ENCODE measurements around the gene COL24A1. TPM values are rescaled to one million over a fixed set of nuclear protein-coding genes. Genes with fewer than 3 reads are reported as not detected.
"Not testable (repeated sequence)": the region's sequence is repeated elsewhere in the genome, so short reads cannot be mapped to it uniquely, and the experiment has no call there.

COL24A1 gene
- total and polyA plus RNA-seq, 2 of the 13 experiments (the other 11 are each of a cell fraction or from before 2014, with no cell fraction given) = 0.04 to 0.13 TPM

DNA sequence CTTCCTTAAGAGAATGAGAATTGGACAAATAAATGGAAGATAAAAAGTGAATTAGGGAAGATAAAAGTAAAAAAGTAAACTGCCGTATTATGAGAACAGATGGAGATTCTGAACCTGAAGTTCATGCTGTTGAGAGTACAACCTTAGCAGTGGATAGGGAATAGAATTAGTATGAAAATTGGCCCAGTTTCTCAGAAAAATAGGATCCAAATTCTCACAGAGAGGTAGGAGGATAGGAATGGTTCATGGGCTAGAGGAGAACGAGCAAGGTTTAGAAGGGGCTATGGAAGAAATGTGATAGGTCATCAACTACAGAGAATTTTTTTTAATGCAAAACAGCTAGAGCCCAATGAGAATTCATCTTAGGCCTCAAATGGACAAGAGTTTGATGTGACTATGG lies 42.3 kb downstream of the COL24A1 start:
- Histone ChIP-seq H3K36me3 (replicated peaks in 1 of 2; ENCODE audit: control insufficient read depth in 1 of 2, insufficient read depth in 2 of 2, low read length in 2 of 2) (no peaks in the 10 kb centered on the region), H3K9ac (ENCODE audit: insufficient read depth, low read depth, low read length) (no peak overlapping the region), H3K4me2 (ENCODE audit: low read depth, low read length) (no peak overlapping the region), H3K9me3 (ENCODE audit: low read length) (no peaks in the 10 kb centered on the region), H3K79me2 (ENCODE audit: insufficient read depth, low read length) (no peaks in the 10 kb centered on the region), H4K20me1 (ENCODE audit: insufficient read depth, low read length) (no peaks in the 10 kb centered on the region), H3K27ac (ENCODE audit: extremely low read length, insufficient read depth, low read length) (no peak overlapping the region), H3K4me1 (ENCODE audit: insufficient read depth, low read length) (no peaks in the 10 kb centered on the region), H3K4me3 (replicated peaks in 1 of 3; ENCODE audit: insufficient read depth in 1 of 3, low read depth in 2 of 3, low read length in 3 of 3) (no peak overlapping the region), H3K27me3 (ENCODE audit: control insufficient read depth in 1 of 2, insufficient read depth in 2 of 2, low read length in 2 of 2) (no peaks in the 10 kb centered on the region), H2AFZ (ENCODE audit: low read length) (no peak overlapping the region)
- FAIRE-seq (no peak), ATAC-seq (no peak), DNase-seq (ENCODE audit: low spot score) (no peak)
- in situ Hi-C loops (cut with HindIII; ENCODE audit: extremely low pct_ligation_motif_present, low pct_unique_long_range_greater_than_20kb) = no loop called here
- TF ChIP-seq SMAD1 (CRISPR knock-in tag; IDR thresholded peaks at IDR 0.05; ENCODE audit: borderline replicate concordance, low read depth) (no peak), NR2F2 (IDR thresholded peaks at IDR 0.05; ENCODE audit: borderline replicate concordance, low read depth) (no peak), RBFOX2 (IDR thresholded peaks at IDR 0.05; ENCODE audit: low read depth, low read length) (no peak), HMG20A (CRISPR knock-in tag; IDR thresholded peaks at IDR 0.05; ENCODE audit: borderline replicate concordance) (no peak)
- TF ChIP-seq, protein P1, sequence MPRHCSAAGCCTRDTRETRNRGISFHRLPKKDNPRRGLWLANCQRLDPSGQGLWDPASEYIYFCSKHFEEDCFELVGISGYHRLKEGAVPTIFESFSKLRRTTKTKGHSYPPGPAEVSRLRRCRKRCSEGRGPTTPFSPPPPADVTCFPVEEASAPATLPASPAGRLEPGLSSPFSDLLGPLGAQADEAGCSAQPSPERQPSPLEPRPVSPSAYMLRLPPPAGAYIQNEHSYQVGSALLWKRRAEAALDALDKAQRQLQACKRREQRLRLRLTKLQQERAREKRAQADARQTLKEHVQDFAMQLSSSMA (CRISPR knock-in tag; IDR thresholded peaks at IDR 0.05) = no peak
- TF ChIP-seq, protein P2, sequence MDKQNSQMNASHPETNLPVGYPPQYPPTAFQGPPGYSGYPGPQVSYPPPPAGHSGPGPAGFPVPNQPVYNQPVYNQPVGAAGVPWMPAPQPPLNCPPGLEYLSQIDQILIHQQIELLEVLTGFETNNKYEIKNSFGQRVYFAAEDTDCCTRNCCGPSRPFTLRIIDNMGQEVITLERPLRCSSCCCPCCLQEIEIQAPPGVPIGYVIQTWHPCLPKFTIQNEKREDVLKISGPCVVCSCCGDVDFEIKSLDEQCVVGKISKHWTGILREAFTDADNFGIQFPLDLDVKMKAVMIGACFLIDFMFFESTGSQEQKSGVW (CRISPR knock-in tag; IDR thresholded peaks at IDR 0.05; ENCODE audit: borderline replicate concordance) = no peak
- TF ChIP-seq, protein P3, sequence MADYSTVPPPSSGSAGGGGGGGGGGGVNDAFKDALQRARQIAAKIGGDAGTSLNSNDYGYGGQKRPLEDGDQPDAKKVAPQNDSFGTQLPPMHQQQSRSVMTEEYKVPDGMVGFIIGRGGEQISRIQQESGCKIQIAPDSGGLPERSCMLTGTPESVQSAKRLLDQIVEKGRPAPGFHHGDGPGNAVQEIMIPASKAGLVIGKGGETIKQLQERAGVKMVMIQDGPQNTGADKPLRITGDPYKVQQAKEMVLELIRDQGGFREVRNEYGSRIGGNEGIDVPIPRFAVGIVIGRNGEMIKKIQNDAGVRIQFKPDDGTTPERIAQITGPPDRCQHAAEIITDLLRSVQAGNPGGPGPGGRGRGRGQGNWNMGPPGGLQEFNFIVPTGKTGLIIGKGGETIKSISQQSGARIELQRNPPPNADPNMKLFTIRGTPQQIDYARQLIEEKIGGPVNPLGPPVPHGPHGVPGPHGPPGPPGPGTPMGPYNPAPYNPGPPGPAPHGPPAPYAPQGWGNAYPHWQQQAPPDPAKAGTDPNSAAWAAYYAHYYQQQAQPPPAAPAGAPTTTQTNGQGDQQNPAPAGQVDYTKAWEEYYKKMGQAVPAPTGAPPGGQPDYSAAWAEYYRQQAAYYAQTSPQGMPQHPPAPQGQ (CRISPR knock-in tag; IDR thresholded peaks at IDR 0.05; ENCODE audit: borderline replicate concordance) = no peak
- BruUV-seq (replicated peaks) = no TSS peak
- POLR2A ChIA-PET = no interaction called here
- 2% methylated on average over 2 of the region's 2 CpGs for WGBS (ENCODE audit: low lambda C conversion rate)
- CTCF ChIA-PET (ENCODE audit: low intra/inter-chr PET ratio, low total read pairs) = no interaction called here
- intact Hi-C loops (cut with micrococcal nuclease; ENCODE audit: unreplicated experiment) = no loop called here

DNA sequence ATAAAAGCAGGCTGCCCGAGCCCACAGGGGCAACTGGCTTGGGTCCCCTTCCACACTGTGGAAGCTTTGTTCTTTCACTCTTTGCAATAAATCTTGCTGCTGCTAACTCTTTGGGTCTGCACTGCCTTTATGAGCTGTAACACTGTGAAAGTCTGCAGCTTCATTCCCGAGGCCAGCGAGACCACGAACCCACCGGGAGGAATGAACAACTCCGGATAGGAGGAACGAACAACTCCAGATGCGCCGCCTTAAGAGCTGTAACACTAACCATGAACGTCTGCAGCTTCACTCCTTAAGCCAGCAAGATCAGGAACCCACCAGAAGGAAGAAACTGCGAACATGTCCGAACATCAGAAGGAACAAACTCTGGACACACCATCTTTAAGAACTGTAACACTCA lies 45.0 kb downstream of the COL24A1 start:
- H3K4me3 ChIP-seq (replicated peaks in 1 of 3; ENCODE audit: insufficient read depth in 1 of 3, low read depth in 2 of 3, low read length in 3 of 3); H3K9me3 ChIP-seq (ENCODE audit: low read length); DNase-seq (ENCODE audit: low spot score); CTCF ChIA-PET (ENCODE audit: low intra/inter-chr PET ratio, low total read pairs); H3K27me3 ChIP-seq (ENCODE audit: control insufficient read depth in 1 of 2, insufficient read depth in 2 of 2, low read length in 2 of 2); H3K36me3 ChIP-seq (replicated peaks in 1 of 2; ENCODE audit: control insufficient read depth in 1 of 2, insufficient read depth in 2 of 2, low read length in 2 of 2); H3K79me2 ChIP-seq (ENCODE audit: insufficient read depth, low read length); FAIRE-seq; H3K27ac ChIP-seq (ENCODE audit: extremely low read length, insufficient read depth, low read length); H4K20me1 ChIP-seq (ENCODE audit: insufficient read depth, low read length); H3K9ac ChIP-seq (ENCODE audit: insufficient read depth, low read depth, low read length); H2AFZ ChIP-seq (ENCODE audit: low read length); H3K4me2 ChIP-seq (ENCODE audit: low read depth, low read length); in situ Hi-C loops (cut with HindIII; ENCODE audit: extremely low pct_ligation_motif_present, low pct_unique_long_range_greater_than_20kb); intact Hi-C loops (cut with micrococcal nuclease; ENCODE audit: unreplicated experiment); H3K4me1 ChIP-seq (ENCODE audit: insufficient read depth, low read length); BruUV-seq (replicated peaks); POLR2A ChIA-PET; ATAC-seq: not testable (repeated sequence)
- 33% methylated on average over 10 of the region's 12 CpGs for WGBS (ENCODE audit: low lambda C conversion rate)
